GM12892 (cell line): ENCODE results near the gene TNFAIP3.

Experiments
- DNase-seq: peaks from one replicate; pipeline ENCODE4 v3.0.0; 2011; ENCODE audit not compliant: insufficient read length
- FAIRE-seq: peaks from 2 replicates; lab custom pipeline; 2011; peaks lifted over from hg19 to GRCh38; lab: Jason Lieb, UNC
- POLR2A ChIP-seq: IDR thresholded peaks from 2 replicates; pipeline ENCODE4 v1.6.1; 2011; ENCODE audit warnings: low read depth, low read length, control low read depth
- POLR2AphosphoS5 ChIP-seq: IDR thresholded peaks from 2 replicates; pipeline ENCODE4 v1.6.1; 2011; ENCODE audit warnings: low read depth, low read length, control low read depth
- TAF1 ChIP-seq: IDR thresholded peaks from 2 replicates; pipeline ENCODE4 v1.6.1; 2011; ENCODE audit warnings: low read depth, mild to moderate bottlenecking, control low read depth, low read length, borderline replicate concordance

TNFAIP3 gene

GRCh38 chr6:137910843-137911456, 43.9 kb downstream of the TNFAIP3 start:
- DNase-seq: no peak
- peak; percentile 30 for FAIRE-seq
- TF ChIP-seq TAF1 (no peak), POLR2A (no peak)

- no peak for TF ChIP-seq TAF1
- TF ChIP-seq POLR2A: peak; percentile 44; the same call in 1 of the 2 replicates
- peak; percentile 98 for FAIRE-seq
Observed at GRCh38 chr6:137911675-137912191, 44.7 kb downstream of the TNFAIP3 start.

GRCh38 chr6:137912813-137913212, 45.8 kb downstream of the TNFAIP3 start:
- TF ChIP-seq TAF1 (no peak), POLR2AphosphoS5 (no peak), POLR2A (no peak)
- DNase-seq (no peak), FAIRE-seq (no peak)

More at GRCh38 chr6:137911675-137912191, 44.7 kb downstream of the TNFAIP3 start:
- DNase-seq: no peak

GRCh38 chr6:137913434-137913833, 46.4 kb downstream of the TNFAIP3 start:
- FAIRE-seq: no peak
- TF ChIP-seq POLR2A (no peak), TAF1 (no peak), POLR2AphosphoS5 (no peak)

GRCh38 chr6:137913996-137914529, 47.0 kb downstream of the TNFAIP3 start:
- TF ChIP-seq POLR2A: no peak
- no peak for TF ChIP-seq TAF1
- FAIRE-seq: peak; percentile 33
- DNase-seq: no peak

More at GRCh38 chr6:137913434-137913833, 46.4 kb downstream of the TNFAIP3 start:
- DNase-seq: no peak

- no peak for DNase-seq
- FAIRE-seq: peak; percentile 17
- TF ChIP-seq TAF1 (no peak), POLR2AphosphoS5 (no peak), POLR2A (no peak)
Observed at GRCh38 chr6:137914530-137915193, 47.6 kb downstream of the TNFAIP3 start.

GRCh38 chr6:137915790-137916189, 48.7 kb downstream of the TNFAIP3 start:
- FAIRE-seq: no peak
- DNase-seq: no peak
- TF ChIP-seq POLR2A (no peak), POLR2AphosphoS5 (no peak), TAF1 (no peak)

GRCh38 chr6:137917551-137918325, 50.7 kb downstream of the TNFAIP3 start:
- DNase-seq: no peak
- FAIRE-seq: peak; percentile 54
- TF ChIP-seq TAF1: no peak
- no peak for TF ChIP-seq POLR2AphosphoS5
- no peak for TF ChIP-seq POLR2A

GRCh38 chr6:137919502-137919823, 52.4 kb downstream of the TNFAIP3 start:
- FAIRE-seq: no peak
- TF ChIP-seq POLR2AphosphoS5: no peak
- no peak for TF ChIP-seq POLR2A
- no peak for TF ChIP-seq TAF1

GRCh38 chr6:137919837-137920730, 53.0 kb downstream of the TNFAIP3 start:
- FAIRE-seq (peak; percentile 97), DNase-seq (no peak)
- TF ChIP-seq TAF1 (no peak), POLR2AphosphoS5 (no peak), POLR2A (no peak)

More at GRCh38 chr6:137919502-137919823, 52.4 kb downstream of the TNFAIP3 start:
- no peak for DNase-seq

- no peak for DNase-seq
- FAIRE-seq: peak; percentile 96
- no peak for TF ChIP-seq TAF1
- TF ChIP-seq POLR2A: no peak
- TF ChIP-seq POLR2AphosphoS5: no peak
Observed at GRCh38 chr6:137921823-137922222, 54.8 kb downstream of the TNFAIP3 start.
